GM18526 (cell line): Measurements from ENCODE around the gene NUP98.

Experiments
- POLR2A ChIP-seq: IDR thresholded peaks from 3 replicates; pipeline ENCODE4 v1.6.1; 2011; ENCODE audit not compliant: insufficient read length; ENCODE audit errors: extremely low read depth

Gene NUP98

DNA sequence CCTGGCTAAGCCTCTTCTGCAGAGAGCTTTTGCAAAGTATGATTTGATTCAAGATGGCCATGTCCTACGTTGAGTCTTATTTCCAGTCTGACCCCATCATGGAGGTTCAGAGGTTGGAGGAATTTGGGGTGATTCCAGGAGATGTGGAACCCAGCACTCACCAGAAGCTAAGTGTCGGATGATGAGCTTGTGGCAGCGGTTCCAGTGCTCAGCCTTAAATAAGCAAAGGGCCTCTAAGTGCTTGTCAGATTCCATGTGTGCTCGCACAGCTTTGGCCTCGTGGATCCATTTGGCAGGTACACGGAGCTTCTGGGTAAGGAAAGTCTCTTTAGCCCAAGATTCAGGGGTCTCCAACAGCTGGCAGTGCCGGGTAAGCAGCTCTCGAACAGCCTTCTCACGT lies 114.3 kb downstream of the NUP98 start:
- no peak for TF ChIP-seq POLR2A

DNA sequence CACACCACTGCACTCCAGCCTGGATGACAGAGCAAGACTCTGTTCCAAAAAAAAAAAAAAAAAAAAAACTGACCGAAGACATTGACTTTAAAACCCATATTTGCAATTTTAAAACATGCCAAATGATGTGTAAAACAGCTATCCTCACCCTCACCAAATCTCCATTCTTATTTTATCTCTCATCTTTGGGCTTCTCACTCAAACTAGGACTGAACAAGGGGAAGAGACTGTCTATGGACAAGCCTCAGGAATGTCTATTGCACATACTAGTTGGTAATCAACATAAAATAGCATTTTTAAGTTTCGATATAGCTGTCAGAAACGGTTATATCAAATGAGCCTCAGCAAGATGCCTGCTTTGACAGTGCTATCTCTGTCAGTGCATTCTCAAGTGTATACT lies 118.3 kb downstream of the NUP98 start:
- no peak for TF ChIP-seq POLR2A

DNA sequence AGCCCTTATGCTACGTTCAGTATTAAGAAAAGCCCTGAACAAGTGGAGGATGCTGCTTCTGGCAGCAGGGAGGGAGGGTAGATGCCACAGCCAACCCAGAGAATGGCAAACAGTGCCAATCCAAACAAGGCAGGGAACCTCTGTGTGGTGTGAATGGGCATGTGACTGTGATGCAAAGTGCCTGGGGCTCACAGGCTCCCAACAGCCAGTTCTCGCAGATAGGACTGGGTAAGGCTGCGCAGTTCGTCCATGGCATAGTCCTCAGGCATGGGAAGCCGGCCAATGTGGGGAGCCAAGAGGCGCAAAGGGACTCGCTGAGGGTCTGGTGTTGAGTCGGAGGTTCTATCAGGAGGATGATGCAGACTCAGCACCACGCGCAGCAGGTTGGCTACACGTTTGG lies 121.4 kb downstream of the NUP98 start:
- no peak for TF ChIP-seq POLR2A

DNA sequence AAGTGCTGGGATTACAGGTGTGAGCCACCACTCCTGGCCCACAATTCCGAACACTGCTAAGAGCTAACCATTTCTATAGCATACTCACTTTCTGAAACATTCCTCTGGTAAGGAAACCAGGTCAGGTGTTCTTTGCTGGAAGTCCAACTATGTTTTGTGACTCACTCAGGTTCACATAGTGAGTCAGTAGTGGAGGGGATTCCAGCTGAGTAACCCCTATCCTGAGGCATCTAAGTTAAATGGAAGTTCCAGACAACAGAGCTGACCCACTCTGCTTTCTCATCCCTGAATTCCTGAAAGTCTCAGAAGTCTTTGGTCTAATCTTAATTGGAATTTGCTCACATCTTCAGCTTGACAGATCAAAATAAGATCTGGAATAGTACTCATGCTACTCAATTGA lies 123.2 kb downstream of the NUP98 start:
- no peak for TF ChIP-seq POLR2A

DNA sequence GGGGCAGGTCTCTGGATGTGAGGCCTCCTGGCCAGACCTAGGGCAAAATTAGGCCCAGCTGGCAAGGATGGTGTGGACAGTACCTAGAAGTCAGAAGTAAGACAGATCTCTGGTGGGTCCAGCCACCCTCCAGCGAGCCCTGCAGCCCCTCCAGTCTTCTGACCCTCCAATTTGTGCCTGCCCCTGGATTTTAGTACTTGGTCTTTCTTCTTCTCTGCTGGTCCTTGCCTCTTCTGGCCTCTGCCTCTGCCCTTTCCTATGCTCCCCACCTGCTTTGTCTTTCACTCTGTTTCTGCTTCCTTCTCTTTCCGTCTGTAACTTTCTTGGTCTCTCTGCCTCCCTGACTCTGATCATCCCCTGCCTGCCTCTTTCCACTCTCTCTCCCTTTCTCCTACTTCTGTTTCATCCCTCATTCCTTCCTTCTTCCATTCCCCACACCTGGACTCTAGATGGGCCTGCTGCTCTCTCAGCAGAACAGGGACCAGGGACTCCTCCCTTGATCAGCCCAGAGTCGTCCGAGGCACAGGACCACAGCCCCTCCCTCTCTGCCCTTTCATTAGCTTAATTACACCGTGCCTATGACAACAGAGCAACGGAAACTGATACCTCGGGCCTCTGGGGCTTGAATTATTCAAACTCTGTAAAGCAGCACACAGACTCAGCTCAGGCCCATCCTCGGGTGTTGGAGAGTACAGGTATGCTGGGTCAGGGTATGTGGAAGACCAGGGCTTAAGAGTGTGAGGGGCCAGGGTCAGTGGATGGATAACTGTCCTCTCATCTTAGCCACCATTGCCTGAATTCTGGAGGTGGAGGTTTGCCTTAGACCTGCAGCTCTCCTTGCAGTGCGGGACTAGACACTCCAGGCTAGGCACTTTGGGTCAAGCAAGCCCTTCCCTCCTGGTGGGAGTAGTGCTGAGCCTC lies 125.8 kb downstream of the NUP98 start, which contains the start of gene CHRNA10:
TSS of gene CHRNA10 (minus strand) at position 51 of the 921 bp plus-strand sequence. CDS start 72 bp downstream, outside the sequence.
- TF ChIP-seq POLR2A, result no peak

DNA sequence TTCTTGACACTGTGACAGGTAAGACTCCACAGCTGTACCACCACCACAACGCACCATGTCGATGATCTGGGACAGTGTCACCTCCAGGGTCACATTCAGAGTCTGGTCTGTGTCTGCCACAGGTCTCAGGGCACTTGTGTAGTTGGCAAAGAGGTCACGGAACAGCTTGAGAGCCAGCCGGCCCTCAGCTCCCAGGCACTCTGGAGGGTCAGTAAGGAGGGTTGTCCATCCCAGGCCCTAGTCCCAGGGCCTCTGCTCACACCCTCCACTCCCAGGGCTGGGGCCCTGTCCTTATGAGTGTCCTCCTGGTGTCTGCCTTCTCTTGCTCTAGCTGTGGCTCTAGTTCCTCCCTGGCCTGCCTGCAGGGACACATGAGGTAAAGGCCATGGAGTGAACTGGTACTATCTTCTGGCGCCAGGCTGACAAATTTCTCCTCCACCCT lies 127.6 kb downstream of the NUP98 start:
- no peak for TF ChIP-seq POLR2A

DNA sequence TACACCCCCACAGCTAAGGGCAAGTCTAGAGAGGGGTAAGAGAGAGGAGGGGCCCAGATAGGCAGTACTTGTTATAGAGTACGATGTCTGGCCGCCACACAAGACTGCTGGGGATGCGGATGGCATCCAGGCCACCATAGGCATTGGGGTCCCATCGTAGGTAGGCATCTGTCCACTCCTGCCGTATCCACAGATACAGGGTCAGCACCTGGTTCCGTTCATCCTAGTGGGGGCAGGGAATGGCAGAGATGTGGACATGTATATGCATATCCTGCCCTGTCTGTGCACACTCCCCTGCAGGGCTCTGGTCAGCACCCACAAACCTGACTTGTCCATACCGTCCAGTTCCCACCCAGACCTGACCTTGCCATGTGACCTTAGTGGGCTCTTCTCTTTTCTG lies 128.2 kb downstream of the NUP98 start:
- TF ChIP-seq POLR2A, result no peak

DNA sequence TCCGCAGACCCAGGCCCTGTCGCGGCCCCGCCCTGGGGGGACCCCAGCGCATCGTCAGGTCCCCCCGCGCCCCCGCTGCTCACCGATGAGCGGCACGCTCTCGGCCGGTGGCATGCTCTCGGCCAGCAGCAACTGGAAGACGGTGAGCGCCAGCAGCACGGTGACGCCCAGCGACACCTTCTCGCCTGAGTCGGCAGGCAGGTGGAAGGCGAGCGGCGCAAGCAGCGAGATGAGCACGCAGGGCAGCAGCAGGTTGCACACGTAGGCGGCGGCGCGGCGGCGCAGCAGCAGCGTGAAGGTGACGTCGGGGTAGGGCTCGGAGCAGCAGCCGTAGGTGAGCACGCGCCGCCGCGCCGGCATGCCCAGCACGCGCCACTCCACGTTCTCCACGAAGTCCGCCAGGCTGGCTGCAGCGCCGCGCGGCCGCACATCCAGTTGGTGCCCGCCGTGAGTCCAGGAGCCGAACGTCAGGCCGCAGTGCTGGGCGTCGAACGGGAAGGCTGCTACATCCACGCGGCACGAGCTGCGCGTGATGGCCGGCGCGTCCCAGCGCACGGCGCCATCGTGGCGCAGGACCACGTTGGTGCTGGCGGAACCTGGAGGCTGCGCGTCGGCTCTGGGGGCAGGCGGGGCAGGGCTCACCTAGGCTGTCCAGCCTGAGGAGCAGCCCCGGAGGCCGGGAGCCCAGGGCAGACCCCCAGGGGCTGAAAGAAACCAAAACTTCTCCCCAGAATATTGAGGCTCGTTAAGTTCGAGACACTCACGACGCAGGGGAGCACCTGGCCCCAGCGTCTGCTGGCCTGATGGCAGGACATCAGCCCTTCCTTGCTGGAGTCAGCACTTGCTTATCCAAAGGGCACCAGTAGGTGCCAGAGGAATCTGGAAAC lies 130.0 kb downstream of the NUP98 start:
- no peak for TF ChIP-seq POLR2A

DNA sequence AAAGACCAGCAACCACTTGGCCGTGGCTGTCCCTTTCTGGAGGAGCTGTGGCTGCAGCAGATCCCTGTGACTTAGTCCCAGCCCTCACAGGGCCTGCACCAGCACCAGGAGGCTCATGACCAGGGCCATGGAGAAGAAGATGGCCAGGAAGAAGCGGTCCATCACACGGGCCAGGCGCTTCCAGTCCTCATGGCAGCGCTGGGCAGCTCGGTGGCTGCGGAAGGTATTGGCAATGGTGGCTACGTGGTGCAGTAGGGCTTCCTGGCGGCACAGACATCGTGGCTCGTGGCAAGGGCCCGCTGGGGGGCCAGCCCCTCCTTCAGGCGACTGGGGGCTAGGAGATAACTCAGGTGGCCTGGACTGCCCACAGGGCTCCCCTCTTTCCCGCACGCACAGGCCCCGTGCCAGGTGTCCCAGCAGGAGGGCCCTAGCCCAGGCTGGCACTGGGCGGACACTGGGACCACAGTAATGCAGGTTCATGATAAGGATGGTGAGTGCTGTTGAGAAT lies 131.3 kb downstream of the NUP98 start:
- TF ChIP-seq POLR2A, result no peak

DNA sequence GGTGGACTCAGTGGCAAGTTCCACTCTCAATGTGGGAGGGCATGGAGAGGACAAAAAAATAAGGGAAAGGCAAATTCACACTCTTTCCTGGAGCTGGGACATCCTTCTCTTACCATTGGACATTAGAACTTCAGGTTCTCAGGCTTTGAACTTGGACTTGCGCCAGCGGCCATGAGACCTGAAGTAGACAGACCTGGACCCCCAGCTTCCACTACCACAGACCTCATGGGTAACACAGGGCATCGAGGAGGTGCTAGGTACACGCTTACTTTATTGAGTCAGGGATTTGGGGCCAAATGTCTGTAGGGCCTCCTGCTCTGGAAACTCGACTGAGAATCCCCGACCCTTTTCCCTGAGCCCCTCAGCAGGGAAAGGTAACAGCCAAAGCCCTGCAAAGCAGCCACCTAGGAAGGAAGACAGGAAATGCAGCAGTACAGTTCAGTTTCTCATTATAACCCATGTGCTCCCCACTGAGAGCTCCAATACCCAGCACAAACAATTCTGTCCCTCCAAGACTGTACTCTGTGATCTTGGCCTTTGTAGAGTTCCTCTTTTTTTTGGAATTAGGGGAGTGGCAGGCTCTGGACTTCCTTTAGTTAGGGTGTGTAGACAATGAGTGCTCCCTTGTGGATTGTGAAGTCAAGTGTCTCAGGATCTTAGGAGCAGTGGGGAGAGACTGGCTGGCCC lies 131.9 kb downstream of the NUP98 start:
- TF ChIP-seq POLR2A, result no peak

DNA sequence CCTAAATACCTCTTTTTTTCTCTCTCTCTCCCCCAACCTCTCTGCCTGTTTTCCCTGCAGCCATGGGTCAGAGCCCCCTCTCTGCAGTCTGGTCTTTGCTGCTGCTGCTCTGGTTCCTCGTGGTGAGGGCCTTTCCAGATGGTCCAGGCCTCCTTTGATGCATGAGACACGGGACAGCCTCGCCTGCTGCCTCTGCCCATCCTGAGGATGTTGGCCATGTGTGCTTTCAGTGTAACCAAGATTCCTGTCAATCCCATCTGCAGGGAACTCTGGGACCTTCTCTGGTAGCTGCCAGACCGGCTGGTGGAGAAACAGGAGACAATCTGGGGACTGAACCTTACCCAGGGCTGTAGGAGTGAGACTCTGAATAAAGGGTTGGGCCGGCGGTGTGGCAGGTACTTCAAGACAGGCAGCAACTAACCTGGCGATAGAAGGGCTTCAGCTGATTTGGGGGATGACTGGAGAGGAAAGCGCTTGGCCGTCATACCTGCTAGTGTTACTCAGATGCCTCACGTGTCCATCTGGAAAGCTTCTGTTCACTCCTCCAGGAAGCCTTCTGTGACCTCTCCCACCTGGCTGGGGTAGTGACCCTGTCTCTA lies 133.2 kb downstream of the NUP98 start:
- TF ChIP-seq POLR2A, result no peak

DNA sequence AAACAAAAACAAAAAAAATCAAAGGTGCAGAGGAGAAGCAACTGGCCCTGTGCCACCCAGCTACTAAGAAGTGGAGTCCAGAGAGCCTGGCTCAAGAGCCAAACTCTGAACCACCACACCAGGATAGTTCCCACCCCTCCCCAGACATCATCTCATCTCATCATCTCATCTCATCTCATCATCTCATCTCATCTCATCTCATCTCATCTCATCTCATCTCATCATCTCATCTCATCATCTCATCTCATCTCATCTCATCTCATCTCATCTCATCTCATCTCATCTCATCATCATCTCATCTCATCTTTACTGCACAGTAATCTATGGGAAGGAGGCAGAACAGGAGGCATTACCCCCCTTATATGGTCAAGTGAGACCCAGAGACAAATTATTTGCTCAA lies 134.5 kb downstream of the NUP98 start:
- TF ChIP-seq POLR2A, result no peak

DNA sequence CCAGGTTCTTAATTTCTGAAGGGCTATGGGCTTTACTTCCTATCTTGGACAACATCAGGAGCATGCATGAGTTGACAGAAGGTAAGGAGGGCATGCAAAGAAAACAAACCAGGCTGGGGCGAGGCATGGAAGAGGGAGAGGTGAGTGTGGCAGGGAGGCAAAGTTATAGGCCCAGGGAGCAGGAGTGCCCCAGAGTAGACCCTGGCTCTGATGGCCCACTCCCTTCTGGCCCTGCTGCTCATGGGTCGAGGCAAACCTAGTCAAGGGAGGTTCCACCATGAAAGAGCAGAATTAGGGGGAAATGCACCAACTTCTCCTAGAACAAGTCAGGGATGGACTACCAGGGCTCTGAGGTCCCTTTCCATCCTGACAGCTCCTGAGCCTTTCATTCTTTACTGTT lies 136.4 kb downstream of the NUP98 start:
- no peak for TF ChIP-seq POLR2A

DNA sequence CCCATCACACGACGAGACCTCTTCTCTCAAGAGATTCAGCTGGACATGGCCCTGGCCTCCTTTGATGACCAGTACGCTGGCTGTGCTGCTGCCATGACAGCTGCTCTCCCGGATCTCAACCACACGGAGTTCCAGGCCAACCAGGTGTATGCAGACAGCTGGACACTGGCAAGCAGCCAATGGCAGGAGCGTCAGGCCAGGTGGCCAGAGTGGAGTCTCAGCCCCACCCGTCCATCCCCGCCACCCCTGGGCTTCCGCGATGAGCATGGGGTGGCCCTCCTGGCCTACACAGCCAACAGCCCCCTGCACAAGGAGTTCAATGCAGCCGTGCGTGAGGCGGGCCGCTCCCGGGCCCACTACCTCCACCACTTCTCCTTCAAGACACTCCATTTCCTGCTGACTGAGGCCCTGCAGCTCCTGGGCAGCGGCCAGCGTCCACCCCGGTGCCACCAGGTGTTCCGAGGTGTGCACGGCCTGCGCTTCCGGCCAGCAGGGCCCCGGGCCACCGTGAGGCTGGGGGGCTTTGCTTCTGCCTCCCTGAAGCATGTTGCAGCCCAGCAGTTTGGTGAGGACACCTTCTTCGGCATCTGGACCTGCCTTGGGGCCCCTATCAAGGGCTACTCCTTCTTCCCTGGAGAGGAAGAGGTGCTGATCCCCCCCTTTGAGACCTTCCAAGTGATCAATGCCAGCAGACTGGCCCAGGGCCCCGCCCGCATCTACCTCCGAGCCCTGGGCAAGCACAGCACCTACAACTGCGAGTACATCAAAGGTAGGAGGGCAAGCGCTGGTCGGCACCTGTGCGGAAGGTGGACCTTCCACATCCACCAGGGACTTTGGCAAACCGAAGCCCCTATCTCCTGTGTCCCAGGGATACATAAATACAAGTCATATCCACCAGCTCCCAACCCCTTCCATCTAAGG lies 137.5 kb downstream of the NUP98 start:
- no peak for TF ChIP-seq POLR2A

DNA sequence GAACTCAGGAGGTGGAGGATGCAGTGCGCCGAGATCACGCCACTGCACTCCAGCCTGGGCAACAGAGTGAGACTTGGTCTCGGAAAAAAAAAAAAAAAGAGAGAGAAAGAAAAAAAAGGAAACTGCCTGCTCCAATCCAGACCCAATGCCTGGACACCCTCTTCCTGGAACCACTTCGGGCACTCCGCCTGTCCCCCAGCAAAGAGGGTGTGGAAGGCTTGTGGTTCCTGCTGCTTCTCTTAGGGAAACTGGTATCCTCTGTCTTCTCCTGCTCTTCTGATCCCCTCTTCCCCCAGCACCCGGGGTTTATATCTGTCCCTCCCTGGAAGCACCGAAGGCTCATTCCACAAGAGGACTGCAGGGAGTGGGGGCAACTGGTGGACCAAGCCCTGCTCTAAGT lies 139.1 kb downstream of the NUP98 start:
- no peak for TF ChIP-seq POLR2A
